ENCODE measurements around the gene ROBO4.

Gene ROBO4

DNA sequence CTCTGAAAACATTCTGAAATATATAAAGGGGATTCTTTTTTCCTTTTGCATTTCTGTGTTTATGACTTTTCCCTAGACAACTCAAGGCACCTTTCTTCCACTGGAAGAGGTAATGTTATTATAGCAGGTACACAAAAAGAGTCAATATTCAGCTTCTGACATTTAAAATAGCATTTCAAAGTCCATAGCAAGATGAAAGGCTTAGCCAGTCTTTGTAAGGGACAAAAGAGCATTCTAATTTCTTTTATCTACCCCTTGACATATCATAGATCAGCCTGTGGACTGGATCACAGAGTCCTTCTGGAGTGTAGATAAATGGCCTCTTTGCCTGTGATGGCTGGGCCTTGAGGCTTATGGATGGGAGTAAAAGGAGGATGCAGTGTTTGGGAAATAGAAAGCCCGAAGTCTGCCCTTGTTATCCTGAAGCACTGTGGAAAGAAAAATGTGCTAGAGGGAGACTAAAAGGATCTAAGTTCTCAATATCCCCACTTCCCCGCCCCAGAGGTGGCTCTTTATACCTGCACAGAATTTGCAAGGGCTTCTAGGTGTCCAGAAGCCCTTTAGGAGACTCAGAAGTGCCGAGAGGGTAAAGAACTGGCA lies 39.8 kb upstream of the ROBO4 start:
- Histone ChIP-seq H3K4me1 (ENCODE audit: control insufficient read depth, insufficient read depth, low read length, poor library complexity, severe bottlenecking) (no peaks in the 10 kb centered on the region), H3K4me3 (ENCODE audit: extremely low read depth, insufficient read depth, low read length, poor library complexity, severe bottlenecking) (no peak overlapping the region)
- WGBS, 2 experiments (ENCODE audit: insufficient coverage in 2 of 2) = 80 to 82% methylated on average over 2 of the region's 3 CpGs

DNA sequence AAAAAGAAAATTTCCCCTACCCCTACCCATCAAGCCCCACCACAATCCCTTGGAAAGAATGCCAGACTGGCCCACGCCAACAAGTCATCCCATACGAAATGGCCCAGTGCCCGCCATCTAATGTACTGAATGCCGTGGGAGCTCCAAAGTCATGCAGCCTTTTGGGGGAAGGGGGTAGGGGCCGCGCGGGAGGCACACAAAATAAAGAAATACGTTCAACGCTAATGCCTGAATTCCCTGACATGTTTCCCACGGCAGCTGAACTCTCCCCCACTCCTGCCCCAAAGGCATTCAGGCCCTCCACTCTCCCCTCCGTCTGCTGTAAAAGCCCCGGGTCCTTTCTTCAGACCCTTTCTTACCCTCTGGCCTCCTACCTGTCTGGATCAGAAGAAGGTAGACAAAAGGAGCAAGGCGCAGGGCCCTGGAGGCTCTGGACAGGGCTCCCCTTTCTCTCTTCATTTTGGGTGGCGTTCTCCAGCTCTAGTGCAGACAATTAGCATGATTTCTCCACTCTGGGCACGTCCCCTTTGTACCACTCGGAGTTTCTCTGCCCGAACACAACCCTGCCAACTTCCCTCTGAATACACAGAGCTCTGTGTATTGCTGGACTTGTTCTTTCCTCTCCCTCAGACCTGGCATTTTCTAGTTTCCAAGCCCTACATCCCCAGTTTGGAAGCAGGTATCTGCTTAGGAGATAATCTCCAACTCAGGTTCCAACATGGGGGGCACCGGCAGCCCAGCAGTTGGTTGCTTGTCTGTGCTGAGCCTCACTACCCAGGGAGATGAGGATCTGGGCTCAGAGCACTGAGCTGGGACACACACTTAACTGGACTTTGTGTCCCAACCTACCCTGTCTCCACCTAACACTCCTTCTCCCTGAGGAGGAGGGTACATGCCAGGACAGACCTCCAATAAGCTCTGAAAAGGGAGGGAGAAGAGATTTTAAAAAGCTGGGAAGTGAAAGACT lies 38.2 kb upstream of the ROBO4 start, which contains the start of gene HEPACAM:
TSS of gene HEPACAM (minus strand) at position 500 of the 967 bp plus-strand sequence. CDS start at position 459, 41 bp downstream.
- Histone ChIP-seq H3K36me3 (ENCODE audit: control insufficient read depth, insufficient read depth, low read length) (no peaks in the 10 kb centered on the region), H3K27ac (ENCODE audit: low read depth, low read length, severe bottlenecking) (no peak within 1 kb of the TSS), H3K9me3 (ENCODE audit: control insufficient read depth, low read length) (no peaks in the 10 kb centered on the region), H3K4me3 (ENCODE audit: extremely low read depth, insufficient read depth, low read length, poor library complexity, severe bottlenecking) (no peak within 1 kb of the TSS), H3K4me1 (ENCODE audit: control insufficient read depth, insufficient read depth, low read length, poor library complexity, severe bottlenecking) (no peaks in the 10 kb centered on the region)
- 92 to 98% methylated on average over 16 to 17 of the region's 18 CpGs for WGBS, 2 experiments (ENCODE audit: insufficient coverage in 2 of 2)

More for the DNA sequence above, 39.8 kb upstream of the ROBO4 start:
- H3K27ac ChIP-seq (ENCODE audit: low read depth, low read length, severe bottlenecking) = no peak overlapping the region
- H3K9me3 ChIP-seq (ENCODE audit: control insufficient read depth, low read length) = no peaks in the 10 kb centered on the region
- no peaks in the 10 kb centered on the region for H3K36me3 ChIP-seq (ENCODE audit: control insufficient read depth, insufficient read depth, low read length)

DNA sequence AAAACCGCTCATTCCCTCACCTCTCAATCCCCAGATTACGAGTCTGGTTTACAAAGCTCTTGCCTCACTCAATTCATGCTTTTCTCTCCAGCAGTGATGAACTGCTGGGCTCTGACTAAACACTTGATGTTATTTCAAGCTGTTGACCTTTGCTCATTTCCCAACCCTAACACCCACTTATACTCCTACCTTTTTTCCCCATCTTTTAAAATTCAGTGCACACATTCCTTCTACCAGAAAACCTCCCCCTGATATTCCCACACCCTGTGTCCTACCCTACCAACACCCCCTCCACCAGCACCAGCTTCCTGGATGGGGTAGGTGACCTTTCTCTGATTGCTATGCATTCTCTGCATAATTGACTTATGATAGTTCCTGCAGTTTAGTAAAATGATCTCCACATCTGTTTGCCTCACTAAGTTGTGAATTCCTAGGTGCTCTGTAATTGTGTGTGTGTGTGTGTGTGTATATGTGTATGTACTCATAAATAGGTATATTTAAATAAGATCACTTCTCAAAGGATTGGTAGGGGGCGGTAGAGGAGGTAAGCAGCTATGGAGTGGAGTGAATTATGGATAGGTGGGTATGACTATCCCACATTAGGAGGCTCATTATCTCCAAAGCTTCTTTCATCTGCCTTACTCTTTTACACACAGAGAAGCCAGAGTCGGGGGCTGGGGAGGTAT lies 37.3 kb upstream of the ROBO4 start:
- H3K27ac ChIP-seq (ENCODE audit: low read depth, low read length, severe bottlenecking) = no peak overlapping the region
- no peak overlapping the region for H3K4me3 ChIP-seq (ENCODE audit: extremely low read depth, insufficient read depth, low read length, poor library complexity, severe bottlenecking)
- no peaks in the 10 kb centered on the region for H3K36me3 ChIP-seq (ENCODE audit: control insufficient read depth, insufficient read depth, low read length)
- H3K4me1 ChIP-seq (ENCODE audit: control insufficient read depth, insufficient read depth, low read length, poor library complexity, severe bottlenecking) = no peaks in the 10 kb centered on the region
- 78 to 86% methylated on average over 2 of the region's 4 CpGs for WGBS, 2 experiments (ENCODE audit: insufficient coverage in 2 of 2)
- no peaks in the 10 kb centered on the region for H3K9me3 ChIP-seq (ENCODE audit: control insufficient read depth, low read length)

DNA sequence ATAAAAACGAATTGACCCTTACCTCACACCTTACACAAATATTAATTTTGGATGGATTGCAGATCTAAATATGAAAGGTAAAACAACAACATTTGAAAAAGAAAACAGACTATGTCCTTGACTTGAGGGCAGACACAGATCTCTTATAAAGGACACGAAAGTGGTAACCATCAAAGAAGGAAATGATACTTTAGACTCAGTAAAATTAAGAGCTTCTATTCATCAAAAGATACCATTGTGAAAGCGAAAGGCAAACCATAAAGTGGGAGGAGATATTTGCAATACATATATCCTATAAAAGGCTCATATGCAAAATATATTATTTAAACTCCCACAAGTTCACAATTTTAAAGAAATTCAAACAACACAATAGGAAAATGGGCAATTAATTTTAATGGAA lies 33.1 kb upstream of the ROBO4 start:
- WGBS, 2 experiments (ENCODE audit: insufficient coverage in 2 of 2) = no CpG with 5 or more reads among the region's 3 CpGs
- H3K9me3 ChIP-seq (ENCODE audit: control insufficient read depth, low read length) = no peaks in the 10 kb centered on the region
- H3K36me3 ChIP-seq (ENCODE audit: control insufficient read depth, insufficient read depth, low read length) = no peaks in the 10 kb centered on the region
- H3K27ac ChIP-seq (ENCODE audit: low read depth, low read length, severe bottlenecking) = no peak overlapping the region
- H3K4me1 ChIP-seq (ENCODE audit: control insufficient read depth, insufficient read depth, low read length, poor library complexity, severe bottlenecking) = no peaks in the 10 kb centered on the region
- H3K4me3 ChIP-seq (ENCODE audit: extremely low read depth, insufficient read depth, low read length, poor library complexity, severe bottlenecking) = no peak overlapping the region

DNA sequence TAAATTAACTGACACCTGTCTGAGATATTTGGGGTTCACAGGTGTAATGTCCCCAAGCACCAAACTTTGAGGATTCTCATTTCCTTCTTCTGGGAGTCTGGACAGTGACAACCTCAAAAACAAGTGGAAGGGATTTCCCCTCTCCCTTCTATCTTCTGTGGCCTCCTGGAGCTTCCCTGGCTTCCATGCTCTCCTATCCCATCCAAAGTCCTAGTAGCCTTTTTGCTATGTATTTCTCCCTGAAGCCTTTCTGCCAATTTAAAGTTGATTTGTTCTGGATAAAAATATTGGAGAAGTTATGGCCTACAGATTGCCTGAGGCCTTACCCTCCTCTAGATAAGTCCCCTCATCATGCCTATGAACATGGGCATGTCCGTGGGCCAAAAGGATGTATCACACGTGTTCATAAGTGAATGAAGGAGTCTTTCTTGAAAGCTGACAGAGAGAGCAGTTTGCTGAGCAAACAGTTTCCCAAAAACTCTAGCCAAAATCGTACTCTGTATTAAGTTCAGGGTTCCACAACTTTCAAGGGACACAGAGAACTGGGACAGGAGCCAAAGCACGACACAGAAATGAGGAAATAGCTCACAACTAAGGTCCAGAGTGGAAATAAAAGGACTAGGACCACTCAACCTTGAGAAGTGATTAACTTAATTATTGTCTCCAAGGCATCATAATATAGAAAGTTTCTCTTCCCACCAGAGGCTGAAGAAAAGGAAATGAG lies 31.4 kb upstream of the ROBO4 start:
- 72 to 77% methylated on average over 2 of the region's 4 CpGs for WGBS, 2 experiments (ENCODE audit: insufficient coverage in 2 of 2)
- Histone ChIP-seq H3K27ac (ENCODE audit: low read depth, low read length, severe bottlenecking) (no peak overlapping the region), H3K4me1 (ENCODE audit: control insufficient read depth, insufficient read depth, low read length, poor library complexity, severe bottlenecking) (no peaks in the 10 kb centered on the region), H3K9me3 (ENCODE audit: control insufficient read depth, low read length) (no peaks in the 10 kb centered on the region), H3K36me3 (ENCODE audit: control insufficient read depth, insufficient read depth, low read length) (no peaks in the 10 kb centered on the region), H3K4me3 (ENCODE audit: extremely low read depth, insufficient read depth, low read length, poor library complexity, severe bottlenecking) (no peak overlapping the region)

DNA sequence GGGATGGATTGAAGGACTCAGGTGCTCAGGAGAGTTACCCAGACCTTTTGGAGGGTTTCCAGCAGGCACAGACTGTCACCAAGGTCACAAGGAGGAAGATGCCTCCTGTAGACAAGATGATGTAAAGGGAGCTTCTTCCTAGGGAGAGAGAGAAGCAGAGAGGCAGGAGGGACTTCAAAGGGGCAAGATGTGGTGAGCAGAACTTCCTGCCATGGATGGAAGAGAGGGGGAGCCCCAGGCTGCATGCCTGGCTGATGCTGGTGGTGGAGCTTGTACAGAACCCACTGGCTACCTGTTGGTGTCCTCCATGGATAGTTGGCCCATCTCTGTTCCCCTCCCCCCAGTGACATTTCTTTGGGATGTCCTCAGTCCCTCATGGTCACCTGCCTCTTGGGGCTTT lies 25.6 kb upstream of the ROBO4 start:
- no peak overlapping the region for H3K4me3 ChIP-seq (ENCODE audit: extremely low read depth, insufficient read depth, low read length, poor library complexity, severe bottlenecking)
- H3K9me3 ChIP-seq (ENCODE audit: control insufficient read depth, low read length) = no peaks in the 10 kb centered on the region
- no peaks in the 10 kb centered on the region for H3K36me3 ChIP-seq (ENCODE audit: control insufficient read depth, insufficient read depth, low read length)
- H3K27ac ChIP-seq (ENCODE audit: low read depth, low read length, severe bottlenecking) = no peak overlapping the region
- H3K4me1 ChIP-seq (ENCODE audit: control insufficient read depth, insufficient read depth, low read length, poor library complexity, severe bottlenecking) = peaks cover 4% of the 10 kb centered on the region

DNA sequence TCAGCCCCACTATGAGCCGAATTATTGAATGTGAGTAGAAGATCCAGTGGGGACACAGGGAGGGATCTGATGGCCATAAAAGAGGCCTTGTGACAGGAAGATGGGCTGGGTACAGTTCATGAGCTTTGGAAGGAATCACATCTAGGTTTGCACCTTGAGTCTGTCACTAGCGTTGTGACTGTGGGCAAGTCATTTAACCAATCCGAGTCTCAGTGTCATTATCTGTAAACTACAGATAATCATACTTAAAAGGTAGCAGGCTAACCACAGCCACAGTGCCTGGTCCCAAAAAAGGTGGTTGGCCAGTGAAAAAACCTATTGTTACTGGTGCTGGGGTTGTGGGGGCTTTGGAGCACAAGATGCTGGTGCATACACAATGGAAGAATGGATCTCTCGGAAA lies 25.2 kb upstream of the ROBO4 start:
- H3K36me3 ChIP-seq (ENCODE audit: control insufficient read depth, insufficient read depth, low read length) = no peaks in the 10 kb centered on the region
- peaks cover 4% of the 10 kb centered on the region for H3K4me1 ChIP-seq (ENCODE audit: control insufficient read depth, insufficient read depth, low read length, poor library complexity, severe bottlenecking)
- no peak overlapping the region for H3K27ac ChIP-seq (ENCODE audit: low read depth, low read length, severe bottlenecking)
- WGBS, 2 experiments (ENCODE audit: insufficient coverage in 2 of 2) = 94 to 100% methylated on average over 1 to 2 of the region's 4 CpGs
- H3K4me3 ChIP-seq (ENCODE audit: extremely low read depth, insufficient read depth, low read length, poor library complexity, severe bottlenecking) = no peak overlapping the region
- H3K9me3 ChIP-seq (ENCODE audit: control insufficient read depth, low read length) = no peaks in the 10 kb centered on the region

DNA sequence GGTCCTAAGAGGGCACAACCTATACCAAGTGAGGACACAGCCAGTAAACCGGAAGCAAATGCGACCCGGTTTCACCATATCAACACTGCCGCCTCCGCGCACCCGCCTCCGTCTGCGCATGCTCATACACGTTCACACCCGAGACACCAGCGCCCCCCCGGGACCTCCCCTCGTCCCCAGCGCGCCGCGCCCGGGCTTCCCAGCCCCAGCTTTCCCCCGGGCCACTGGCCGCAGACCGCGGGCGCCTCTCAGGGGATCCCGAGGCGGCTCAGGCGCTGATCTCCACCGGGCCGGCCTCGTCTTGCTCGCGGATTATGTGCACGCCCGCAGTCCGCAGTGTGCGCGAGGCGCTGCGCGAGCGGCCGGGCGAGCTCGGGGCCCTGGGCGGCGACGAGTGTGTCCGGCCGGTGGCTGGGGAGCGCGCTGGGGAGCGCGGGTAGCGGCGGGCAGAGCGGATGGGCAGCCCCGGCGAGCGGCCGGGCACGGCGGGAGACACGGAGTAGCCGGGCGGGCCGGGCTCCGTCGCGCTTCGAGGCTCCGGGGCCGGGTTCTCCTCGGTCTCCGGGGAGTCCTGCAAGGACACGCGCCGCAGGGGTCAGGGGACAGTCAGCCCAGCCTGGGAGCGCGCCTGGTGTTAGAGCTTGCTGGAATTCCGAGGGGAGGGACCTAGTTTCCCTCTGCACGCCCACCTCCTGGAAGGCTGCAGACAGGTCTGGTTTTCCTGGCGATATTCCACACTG lies 23.4 kb upstream of the ROBO4 start:
- 2 to 3% methylated on average over 66 to 73 of the region's 82 CpGs for WGBS, 2 experiments (ENCODE audit: insufficient coverage in 2 of 2)
- peaks cover 5% of the 10 kb centered on the region for H3K4me1 ChIP-seq (ENCODE audit: control insufficient read depth, insufficient read depth, low read length, poor library complexity, severe bottlenecking)
- H3K4me3 ChIP-seq (ENCODE audit: extremely low read depth, insufficient read depth, low read length, poor library complexity, severe bottlenecking) = peak overlapping the region; percentile 45
- H3K27ac ChIP-seq (ENCODE audit: low read depth, low read length, severe bottlenecking) = peak overlapping the region; percentile 51
- H3K36me3 ChIP-seq (ENCODE audit: control insufficient read depth, insufficient read depth, low read length) = no peaks in the 10 kb centered on the region
- H3K9me3 ChIP-seq (ENCODE audit: control insufficient read depth, low read length) = no peaks in the 10 kb centered on the region

DNA sequence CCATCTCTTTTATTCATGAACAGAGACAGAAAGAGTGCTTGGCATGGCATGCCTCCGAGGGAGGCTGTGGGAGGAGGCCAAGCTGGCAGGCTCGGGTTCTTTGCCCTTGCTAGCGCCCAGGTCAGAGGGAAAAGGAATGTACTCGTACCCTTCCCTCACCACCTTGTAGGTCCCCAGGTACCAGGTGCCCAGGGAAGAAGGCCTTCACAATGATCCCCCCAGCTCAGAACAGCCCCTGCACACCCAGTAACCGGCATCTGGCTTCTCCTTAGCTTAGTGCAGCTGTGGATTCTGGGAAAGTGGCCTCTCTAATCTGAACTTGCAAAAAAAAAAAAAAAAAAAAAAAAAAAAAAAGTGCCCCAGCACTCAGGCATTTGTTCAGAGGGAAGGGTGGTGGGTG lies 22.7 kb upstream of the ROBO4 start:
- no peaks in the 10 kb centered on the region for H3K9me3 ChIP-seq (ENCODE audit: control insufficient read depth, low read length)
- no peak overlapping the region for H3K27ac ChIP-seq (ENCODE audit: low read depth, low read length, severe bottlenecking)
- H3K4me1 ChIP-seq (ENCODE audit: control insufficient read depth, insufficient read depth, low read length, poor library complexity, severe bottlenecking) = peaks cover 10% of the 10 kb centered on the region
- 94 to 100% methylated on average over 3 of the region's 5 CpGs for WGBS, 2 experiments (ENCODE audit: insufficient coverage in 2 of 2)
- H3K36me3 ChIP-seq (ENCODE audit: control insufficient read depth, insufficient read depth, low read length) = no peaks in the 10 kb centered on the region
- no peak overlapping the region for H3K4me3 ChIP-seq (ENCODE audit: extremely low read depth, insufficient read depth, low read length, poor library complexity, severe bottlenecking)

DNA sequence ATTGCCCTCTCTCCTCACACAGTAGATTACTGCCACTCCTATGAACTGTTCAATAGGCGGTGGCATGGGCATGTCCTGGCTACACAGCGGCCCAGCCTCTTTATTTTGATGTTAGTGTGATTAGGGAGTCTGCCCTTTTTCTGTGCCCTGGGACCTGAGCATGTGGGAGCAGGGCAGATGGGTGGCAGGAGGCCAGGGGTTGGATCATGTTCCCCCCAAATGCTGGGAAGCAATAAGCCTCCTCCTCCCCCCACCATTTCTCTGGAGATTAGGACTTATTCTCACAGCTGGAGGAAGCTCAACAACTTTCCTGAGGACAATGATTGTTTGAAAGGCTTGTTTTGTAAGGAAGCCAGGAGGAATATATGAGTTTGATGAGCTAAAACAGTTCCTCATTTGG lies 22.2 kb upstream of the ROBO4 start:
- Histone ChIP-seq H3K27ac (ENCODE audit: low read depth, low read length, severe bottlenecking) (no peak overlapping the region), H3K4me3 (ENCODE audit: extremely low read depth, insufficient read depth, low read length, poor library complexity, severe bottlenecking) (no peak overlapping the region), H3K9me3 (ENCODE audit: control insufficient read depth, low read length) (no peaks in the 10 kb centered on the region), H3K4me1 (ENCODE audit: control insufficient read depth, insufficient read depth, low read length, poor library complexity, severe bottlenecking) (peaks cover 10% of the 10 kb centered on the region), H3K36me3 (ENCODE audit: control insufficient read depth, insufficient read depth, low read length) (no peaks in the 10 kb centered on the region)
- no CpG with 5 or more reads among the region's 2 CpGs for WGBS, 2 experiments (ENCODE audit: insufficient coverage in 2 of 2)
